Measurements from ENCODE around the gene PTPN7.
"Not testable (repeated sequence)": the region's sequence is repeated elsewhere in the genome, so short reads cannot be mapped to it uniquely, and the experiment has no call there.

PTPN7 gene

DNA sequence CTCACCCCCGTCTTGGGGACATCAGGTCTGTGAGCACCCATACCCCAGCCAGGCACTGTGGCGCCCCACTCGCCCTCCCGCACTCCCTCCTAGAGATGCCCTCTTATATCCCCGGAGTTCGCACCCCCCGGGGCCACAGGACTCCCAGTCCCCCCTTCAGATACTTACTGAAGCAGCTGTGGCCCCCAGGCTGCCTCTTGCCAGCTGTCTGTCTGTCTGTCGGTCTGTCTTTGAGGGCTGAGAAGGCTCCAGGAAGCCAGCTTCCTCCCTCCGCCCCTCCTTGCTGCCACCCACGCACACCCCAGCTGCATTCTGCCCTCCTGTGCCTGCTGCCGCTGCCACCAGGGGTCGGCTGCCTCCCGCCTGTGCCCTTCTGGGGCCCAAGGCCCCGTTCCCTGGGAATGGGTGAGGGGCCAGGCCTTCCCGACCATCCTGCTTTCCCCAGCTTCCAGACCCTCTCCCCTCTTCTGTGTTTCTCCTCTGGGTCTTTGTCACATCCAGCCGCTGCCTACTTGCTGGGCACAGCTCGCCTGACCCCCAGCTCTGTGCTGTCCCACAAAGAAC, at the start of gene PTPN7:
PTPN7 (minus strand) TSS at position 226 of the 564 bp plus-strand sequence. CDS start 1,200 bp downstream, outside the sequence.
- DNase-seq (ENCODE audit: low read depth): no peak

DNA sequence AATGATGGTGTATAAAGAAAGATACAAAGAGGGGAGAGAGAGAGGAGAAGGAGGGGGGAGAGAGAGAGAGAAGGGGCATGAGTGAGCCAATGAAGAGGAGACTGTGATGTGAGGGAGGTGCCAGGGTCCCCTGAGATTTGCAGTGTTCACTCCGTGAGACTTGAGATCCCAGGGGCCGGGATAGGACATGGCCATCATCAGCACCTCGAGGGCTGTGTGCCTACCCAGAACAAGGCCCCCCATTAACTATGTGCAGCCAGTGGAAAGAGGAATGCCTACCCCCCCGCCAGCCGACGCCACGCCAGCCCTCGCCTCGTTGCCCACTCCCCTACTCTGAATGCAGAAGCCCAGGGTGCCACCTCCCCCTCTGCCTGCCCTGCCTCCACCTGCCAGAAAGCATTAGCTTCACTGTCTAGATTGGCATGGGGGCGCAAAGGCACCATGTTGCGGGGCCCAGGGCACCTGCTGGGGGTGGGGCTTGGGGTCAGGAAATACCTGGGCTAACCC, 48.0 kb upstream of the PTPN7 start:
- DNase-seq (ENCODE audit: low read depth): no peak

DNA sequence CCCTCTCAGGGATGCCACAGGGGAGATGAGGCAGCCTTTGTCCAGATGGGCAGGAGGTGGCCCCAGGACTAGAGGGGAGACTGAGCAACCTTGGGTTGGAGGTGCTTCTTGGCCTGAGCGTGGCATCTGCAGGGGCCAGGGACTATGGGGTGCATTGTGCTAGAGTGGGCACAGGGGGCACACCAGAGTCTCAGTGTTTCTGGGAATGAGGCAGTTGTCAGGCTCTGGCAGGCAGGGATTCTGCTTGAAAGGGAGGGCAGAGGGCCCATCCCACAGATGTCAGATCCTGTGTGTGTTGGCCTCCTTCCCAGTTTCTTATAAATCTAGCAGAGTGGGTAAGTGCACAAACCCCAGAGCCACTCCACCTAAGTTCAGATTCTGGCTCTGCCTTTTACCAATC, 46.9 kb upstream of the PTPN7 start:
- peak; percentile 62 for DNase-seq (ENCODE audit: low read depth)

DNA sequence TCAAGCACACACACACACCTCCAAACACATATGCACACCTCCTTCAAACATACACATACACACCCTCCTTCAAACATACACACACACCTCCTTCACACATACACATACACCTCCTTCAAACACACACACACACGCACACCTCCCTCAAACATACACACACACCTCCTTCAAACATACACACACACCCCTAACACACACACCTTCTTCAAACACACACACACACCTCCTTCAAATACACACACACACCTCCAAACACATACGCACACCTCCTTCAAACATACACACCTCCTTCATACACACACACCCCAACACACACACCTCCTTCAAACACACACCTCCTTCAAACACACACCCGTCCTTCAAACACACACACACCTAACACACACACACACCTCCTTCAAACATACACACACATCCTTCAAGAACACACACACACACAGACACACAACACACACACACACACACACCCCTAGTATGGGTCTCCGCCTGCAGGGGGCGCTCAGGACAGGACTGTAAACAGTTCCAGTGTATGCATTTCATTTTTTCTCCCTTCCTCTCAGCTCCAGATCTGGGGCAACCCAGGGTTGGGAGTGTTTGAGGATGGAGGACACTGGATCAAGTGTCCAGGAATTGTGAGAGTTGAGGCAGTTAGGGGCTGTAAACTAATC, 45.3 kb upstream of the PTPN7 start:
- no peak for DNase-seq (ENCODE audit: low read depth)

DNA sequence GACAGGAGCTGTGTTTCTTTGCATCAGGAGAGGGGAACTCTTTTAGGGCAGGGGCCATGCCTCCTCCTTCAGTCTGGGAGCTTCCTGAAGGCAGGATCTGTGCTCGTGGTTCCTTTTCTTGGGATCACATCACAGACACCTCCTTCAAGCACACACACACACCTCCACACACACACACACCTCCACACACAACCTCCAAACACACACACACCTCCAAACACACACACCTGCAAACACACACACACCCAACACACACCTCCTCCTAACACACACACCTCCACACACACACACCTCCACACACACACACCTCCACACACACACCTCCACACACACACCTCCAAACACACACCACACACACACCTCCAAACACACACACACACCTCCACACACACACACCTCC, 43.7 kb upstream of the PTPN7 start:
- DNase-seq (ENCODE audit: low read depth): no peak

DNA sequence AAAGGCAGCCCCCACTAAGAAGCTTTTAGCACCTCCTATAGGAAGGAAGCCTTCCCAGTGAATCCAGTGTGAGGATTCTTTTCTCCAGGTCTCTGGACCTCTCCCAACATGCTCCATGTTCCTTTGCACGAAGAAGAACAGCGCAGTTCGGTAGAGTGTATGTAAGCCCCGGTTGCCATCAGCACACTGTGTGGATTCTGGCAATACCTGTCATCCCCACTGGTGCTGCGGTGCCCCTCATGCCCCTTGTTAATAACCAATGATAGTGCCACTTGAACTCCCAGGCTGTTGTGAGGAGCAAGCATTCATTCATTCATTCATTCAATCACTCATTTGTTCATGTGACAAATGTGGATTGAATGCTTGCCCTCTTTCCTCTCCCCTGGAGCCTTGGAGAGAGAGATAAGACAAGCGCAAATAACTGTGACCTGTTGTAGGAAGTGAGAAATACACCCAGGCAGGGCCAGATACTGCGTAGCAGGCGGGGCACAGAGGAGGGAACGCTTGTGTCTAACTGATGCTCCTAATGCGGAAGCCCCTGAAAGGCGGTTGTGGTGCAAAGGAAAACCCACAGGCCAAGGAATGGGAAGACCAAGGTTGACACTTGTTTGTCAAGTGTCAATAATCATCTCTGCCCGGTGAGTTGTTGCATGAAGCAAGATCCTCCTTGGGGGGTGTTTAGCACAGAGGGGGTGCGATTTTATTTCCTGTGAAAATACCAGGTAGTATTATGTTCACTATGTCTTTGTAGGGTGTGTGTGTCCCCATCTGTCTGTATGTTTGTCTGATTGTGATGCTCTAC, 43.0 kb upstream of the PTPN7 start:
- DNase-seq (ENCODE audit: low read depth): no peak

DNA sequence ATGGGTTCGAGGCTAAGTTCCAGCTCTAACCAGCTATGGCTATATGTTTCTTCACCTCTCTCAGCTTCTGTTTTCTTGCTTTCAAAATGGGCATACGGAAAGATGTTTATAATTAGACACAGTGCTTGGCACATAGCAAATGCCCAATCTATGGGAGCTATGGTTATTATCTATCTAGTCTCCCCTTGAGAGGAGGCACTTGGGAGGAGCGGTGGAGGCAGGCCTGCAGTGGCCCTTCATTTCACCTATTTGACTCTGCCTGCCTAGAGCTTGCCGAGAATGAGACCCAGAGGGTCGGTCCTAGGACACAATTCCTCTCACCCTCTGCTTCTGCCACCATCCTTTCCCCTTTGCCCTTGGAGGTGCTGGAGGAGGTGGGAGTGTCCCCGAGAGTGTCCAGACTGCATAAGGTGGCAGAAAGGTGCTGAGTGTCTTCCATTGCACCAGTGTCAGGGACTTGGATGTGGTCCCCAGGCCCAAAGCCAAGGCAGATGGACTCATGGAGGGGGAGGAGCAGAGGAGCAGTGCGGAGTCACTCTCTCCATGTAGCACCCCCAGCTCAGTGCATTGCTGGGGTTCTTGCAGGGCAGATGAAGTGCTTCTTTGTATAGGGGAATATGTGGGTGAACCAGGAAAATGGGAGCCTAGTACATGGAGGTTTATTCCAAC, 42.2 kb upstream of the PTPN7 start:
- DNase-seq (ENCODE audit: low read depth): no peak

DNA sequence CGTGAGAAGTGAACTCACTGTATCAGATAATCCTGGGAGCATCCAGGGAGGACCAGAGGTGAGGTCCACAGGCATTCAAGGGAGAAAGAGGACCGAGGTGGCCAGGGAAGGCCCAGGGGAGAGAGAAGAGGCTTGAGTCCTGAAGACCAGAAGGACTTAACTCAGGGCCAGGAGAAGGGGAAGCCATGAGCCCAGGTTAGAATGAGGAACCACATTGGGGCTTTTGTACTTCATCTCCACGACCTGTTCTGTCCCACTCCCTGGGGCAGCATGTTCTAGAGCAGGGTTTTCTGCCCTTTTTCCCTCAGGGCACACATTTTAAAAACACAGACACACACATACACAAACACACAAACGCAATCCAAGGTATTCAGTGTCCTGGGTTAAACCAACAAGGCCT, 41.6 kb upstream of the PTPN7 start:
- DNase-seq (ENCODE audit: low read depth): no peak

DNA sequence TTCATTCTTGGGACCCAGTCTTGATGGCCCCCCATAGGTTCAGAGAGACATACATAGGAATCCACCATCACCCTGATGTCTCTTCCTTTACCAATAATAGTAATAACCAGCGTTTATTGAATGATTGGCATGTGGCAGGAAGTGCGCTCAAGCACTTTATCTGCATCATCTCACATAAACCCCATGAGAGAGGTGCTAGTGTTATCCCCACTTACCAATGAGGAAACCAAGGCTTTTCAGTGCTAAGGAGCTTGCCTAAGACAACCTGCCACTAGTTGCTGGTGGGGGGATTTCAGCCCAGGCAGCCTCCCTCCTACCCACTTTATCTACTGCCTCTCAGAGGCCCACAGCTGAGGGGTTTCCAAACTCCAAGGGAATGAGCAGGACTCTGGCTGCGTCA, 40.9 kb upstream of the PTPN7 start:
- no peak for DNase-seq (ENCODE audit: low read depth)

DNA sequence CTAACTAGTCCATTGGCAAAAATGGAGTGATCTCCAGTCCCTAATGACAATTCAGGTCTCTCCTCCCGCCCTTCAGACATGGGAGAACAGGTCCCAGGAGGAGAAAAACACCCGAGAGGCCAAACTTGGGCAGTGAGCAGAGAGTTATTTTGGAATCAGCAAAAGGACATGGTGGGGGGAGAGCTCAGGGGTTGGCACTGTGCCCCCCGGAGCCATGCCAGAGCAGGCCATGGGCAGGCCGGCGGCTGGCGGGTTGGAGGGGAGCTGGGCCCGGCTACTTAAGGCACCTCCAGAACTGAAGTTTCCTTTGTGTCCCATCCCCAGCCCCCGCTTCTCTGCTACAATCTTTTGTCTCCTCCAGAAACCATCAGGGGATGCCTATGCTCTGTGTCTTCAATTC, 40.3 kb upstream of the PTPN7 start:
- no peak for DNase-seq (ENCODE audit: low read depth)

DNA sequence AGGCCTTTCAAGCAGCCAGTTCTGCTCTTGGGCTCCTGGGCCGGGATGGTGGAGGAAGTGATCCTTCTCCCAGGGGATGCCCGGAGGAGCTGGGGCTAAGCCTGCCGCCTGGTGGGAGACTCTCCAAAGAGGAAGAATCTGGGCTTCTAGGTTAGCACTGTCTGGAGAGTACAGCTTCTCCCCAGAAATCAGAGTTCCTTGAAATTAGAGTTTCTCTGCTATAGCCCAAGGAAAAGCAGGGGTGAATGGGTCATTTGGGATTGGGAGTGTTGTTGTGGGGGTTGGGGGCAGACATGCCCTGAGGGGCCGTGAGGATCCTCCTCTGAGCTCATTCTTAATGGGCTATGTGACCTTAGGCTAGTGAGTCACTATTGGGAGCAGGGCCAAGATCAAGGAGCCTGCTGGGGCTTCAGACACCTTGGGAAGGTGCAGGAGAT, 39.7 kb upstream of the PTPN7 start:
- no peak for DNase-seq (ENCODE audit: low read depth)

DNA sequence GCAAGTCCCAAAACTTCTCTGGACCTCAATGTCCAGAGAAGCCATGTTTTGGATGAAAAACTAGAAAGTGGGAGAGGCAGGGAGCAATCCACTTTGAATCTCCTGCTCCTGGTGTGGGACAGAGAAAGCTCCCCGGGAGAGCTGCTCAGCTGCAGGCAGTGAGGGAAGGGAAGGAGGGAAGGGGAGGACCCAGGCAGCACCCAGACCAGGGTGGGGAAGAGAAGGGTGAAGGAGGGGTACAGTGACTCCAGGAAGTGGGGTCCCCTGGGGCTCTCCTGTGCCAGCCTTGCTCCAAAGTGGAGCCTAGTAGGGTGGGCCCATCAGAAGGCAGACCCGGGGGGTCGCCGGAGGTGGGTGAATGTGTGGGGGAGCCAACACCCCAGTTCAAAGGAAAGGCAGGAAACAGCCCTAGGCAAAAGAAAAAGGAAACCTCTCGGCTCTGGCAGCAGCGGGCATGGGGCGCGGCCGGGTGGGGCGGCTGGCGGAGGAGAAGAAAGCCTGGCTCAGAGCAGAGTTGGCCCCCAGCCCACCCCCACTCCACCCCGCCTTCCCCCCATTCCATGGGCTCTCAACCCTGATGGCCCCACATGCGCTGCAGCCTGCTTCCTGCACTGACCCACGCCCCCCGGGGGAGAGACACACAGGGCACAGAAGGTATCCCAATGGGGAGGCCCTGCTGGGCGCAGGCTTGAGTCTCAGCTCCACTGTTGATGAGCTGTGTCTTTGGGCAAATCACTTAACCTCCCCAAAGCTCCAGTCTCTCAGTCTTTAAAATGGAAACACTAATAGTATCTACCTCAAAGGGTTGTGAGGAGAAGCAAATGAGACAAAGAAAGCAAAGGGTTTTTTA, 38.9 kb upstream of the PTPN7 start:
- DNase-seq (ENCODE audit: low read depth): no peak

DNA sequence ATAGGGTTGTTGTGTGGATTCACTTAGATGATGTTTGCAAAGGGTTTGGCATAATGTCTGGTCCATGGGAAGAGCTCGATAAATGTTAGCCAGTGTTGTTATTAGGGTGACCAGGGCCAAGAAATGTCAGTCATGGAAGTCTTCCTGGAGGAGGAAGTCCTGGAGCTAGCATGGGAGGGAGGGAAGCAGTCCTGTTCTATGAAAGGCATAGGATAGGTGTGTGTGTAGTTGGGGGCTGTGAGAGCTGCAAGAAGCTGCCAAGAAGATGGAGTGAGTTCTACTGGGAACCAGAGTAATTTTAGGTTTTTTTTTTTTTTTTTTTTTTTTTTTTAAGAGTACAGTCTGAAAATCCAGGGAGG, 37.9 kb upstream of the PTPN7 start:
- DNase-seq (ENCODE audit: low read depth): no peak

DNA sequence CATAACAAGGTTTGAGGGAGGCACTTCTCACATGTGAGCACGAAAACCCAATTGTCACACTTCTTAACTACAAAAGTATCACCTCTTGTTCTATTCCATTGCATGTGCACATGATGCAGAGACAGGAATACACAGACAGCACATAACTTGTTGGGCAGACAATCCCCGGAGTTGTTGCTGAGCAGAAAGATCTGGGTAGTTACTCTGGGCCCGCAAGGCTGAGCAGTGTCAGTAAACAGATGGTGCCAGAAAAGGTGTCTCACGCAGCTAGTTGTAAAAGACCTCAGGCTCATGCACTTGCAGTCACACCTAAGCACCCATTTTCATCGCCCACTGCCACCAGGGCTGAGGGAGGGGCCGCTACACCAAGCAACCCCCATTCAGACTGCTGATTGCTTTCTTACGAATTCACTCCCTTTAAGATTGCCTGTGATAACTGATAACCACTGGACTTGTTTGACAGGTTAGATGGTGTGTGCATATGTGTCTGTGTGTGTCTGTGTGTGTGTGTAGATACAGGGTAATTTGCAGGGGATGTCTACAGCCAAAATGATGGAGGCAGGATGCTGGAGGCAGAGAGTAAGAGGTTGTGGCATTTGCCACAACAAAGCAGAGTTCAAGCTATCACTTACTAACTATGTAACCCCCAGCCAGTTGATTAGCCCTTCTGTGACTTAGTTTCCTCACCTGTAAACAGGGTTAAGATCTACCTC, 37.4 kb upstream of the PTPN7 start:
- no peak for DNase-seq (ENCODE audit: low read depth)

DNA sequence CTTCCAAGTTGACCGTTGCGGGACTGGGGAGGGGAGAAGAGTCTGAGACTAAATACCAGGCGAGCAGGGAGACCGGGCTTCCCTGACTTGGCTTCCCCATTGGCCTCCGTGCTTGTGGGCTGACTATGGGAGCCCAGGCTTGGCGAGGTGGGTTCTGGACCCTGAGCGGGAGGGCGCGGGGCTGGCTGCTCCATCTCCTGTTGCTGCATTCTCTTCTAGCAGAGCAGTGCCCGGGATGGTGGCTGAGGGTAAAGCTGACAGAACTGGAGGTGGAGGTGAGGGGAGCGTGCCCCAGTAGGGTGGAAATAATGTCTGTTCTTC, 33.9 kb upstream of the PTPN7 start:
- DNase-seq (ENCODE audit: low read depth): no peak

DNA sequence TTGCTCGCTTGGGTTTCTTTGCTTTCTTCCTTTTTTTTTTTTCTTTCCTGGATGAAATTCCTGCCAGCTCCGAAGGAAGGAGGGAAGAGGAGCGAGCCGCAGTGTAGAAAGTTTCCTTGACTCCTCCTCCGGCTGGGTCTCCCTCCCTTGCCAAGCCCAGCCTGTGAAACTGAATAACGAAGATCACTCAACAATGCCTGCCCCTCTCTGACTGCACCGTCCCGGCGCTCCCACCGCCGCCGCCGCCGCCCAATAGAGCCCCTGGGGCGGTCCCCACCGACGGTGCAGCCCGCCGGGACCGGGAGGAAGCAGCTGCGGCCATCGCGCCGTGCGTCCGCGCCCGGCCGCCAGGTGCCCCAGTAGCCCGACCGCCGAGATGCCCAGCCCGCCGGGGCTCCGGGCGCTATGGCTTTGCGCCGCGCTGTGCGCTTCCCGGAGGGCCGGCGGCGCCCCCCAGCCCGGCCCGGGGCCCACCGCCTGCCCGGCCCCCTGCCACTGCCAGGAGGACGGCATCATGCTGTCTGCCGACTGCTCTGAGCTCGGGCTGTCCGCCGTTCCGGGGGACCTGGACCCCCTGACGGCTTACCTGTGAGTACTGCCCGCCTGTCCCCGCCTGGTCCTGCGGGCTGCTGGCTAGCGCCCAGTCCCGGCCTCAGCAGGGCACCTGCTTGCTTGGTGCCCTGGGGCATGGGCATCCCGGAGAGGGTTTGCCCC, 33.4 kb upstream of the PTPN7 start, which contains the start of gene LGR6:
LGR6 (plus strand) TSS at position 186 of the 714 bp plus-strand sequence; CDS start at position 377, 191 bp downstream.
- no peak for DNase-seq (ENCODE audit: low read depth)

DNA sequence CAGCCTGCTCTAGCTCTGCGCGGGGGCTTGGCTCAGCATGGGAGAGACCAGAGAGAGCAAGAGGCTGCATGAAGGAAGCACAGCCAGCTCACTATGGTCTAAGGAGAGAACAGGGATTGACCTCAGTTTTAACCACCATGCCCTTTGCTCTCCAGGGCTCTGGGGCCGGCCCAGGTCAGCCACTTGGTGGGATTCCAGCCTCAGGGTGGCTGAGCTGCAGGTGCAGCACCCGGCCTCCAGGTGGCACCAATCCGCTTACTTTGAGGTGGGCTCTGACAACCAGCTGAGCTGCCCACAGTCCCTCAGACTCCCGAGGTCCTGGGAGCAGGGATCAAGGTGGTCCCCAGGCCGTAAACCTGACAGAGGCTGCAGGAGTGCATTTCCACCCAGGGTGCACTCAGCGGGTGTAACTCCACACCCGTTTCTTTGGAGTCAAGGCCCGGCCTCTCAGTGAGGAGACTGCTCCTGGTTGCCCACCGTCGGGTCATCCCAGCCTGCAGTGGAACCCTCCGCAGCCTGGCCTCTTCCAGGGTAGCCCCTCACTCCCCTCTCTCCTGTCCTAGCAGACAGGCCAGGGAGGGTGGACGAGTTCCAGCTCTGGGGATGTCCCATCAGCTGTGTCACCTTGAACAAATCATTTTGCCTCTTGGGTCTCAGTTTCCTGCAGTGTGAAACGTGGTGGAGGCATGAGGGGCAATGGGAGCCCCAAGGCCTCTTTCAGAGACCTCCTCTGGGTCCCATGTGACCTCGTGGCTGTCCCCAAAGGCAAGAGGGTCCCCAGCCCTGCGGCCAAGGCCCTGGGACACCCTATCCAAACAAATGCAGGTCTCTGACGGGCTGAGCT, 32.6 kb upstream of the PTPN7 start:
- peak; percentile 28 for DNase-seq (ENCODE audit: low read depth)

DNA sequence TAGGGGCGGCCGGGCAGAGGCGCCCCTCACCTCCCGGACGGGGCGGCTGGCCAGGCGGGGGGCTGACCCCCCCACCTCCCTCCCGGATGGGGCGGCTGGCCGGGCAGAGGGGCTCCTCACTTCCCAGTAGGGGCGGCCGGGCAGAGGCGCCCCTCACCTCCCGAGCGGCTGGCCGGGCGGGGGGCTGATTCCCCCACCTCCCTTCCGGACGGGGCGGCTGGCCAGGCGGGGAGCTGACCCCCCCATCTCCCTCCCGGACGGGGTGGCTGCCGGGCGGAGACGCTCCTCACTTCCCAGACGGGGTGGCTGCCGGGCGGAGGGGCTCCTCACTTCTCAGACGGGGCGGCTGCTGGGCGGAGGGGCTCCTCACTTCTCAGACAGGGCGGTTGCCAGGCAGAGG, 31.0 kb upstream of the PTPN7 start:
- DNase-seq (ENCODE audit: low read depth): not testable (repeated sequence)

DNA sequence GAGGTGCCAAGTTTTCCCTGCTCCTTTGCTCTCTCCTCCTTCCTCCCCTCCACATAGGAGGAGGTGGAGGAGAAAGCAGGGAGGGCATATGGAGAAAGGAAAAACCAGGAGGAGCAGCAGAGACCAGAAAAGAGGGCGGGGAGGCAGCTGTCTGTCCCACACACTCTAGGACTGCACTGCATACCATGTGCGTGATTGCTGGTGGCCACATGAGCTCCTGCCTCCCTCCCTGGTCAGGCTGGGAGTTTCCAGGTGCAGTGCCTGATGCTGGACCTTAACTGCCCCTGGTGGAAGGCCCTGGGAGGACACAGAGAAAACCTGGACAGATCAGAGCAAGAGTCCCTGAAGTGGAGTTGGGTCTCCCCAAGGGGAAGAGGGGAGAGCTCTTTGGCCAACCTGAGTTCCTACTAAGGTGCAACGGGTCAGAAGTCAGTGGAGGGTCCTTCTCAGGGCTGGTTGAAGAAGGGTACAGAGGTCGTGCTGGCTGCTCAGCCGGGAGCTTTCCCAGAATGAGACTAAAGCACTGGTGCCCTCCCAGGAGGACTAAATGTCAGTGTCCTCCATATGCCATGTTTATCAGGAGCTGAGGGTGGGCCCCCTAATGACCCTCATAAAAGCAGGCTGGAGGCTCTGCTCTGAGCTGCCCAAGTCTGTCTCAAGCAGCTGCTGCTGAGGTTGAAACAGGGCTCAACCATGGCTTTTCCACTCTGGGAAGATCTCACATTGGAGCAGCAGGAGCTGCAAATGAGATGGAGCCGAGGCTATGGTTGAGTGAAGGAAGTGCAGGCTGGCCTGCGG, 29.7 kb upstream of the PTPN7 start:
- DNase-seq (ENCODE audit: low read depth): no peak
